ENCODE results near the gene ANGPTL1. TPM values are rescaled to one million over a fixed set of nuclear protein-coding genes. Genes with fewer than 3 reads are reported as not detected.

ANGPTL1 gene
- total RNA-seq, 4 donors from 2014 or later, result 48.4 to 79.3 (median 66.6) TPM

GRCh38 chr1:178916448-178917174 lies 45.7 kb upstream of the ANGPTL1 start:
- 83 to 87% methylated on average over 5 of the region's 5 CpGs for WGBS, 2 donors

GRCh38 chr1:178912597-178912996 lies 41.7 kb upstream of the ANGPTL1 start:
- intact Hi-C loops (cut with DNase I), result no loop called here
- no peak for TF ChIP-seq POLR2A (IDR thresholded peaks at IDR 0.05)
- TF ChIP-seq CTCF (IDR thresholded peaks at IDR 0.05), result no peak
- Histone ChIP-seq H3K36me3 (peaks cover 0 to 3% of the 10 kb centered on the region in 2 donors), H3K27ac (no peak overlapping the region), H3K27me3 (no peaks in the 10 kb centered on the region), H3K9me3 (no peaks in the 10 kb centered on the region), H3K4me1 (no peaks in the 10 kb centered on the region), H3K4me3 (replicated peaks in 1 of 3) (no peak overlapping the region)
- no peak for DNase-seq
- WGBS, 2 donors, result 97 to 100% methylated on average over 2 of the region's 2 CpGs

More at GRCh38 chr1:178916448-178917174, 45.7 kb upstream of the ANGPTL1 start:
- Histone ChIP-seq H3K36me3 (peaks cover 0 to 3% of the 10 kb centered on the region in 2 donors), H3K27ac (no peak overlapping the region), H3K9me3 (no peaks in the 10 kb centered on the region), H3K4me1 (peaks cover 6 to 12% of the 10 kb centered on the region in 2 donors), H3K27me3 (no peaks in the 10 kb centered on the region), H3K4me3 (replicated peaks in 1 of 3) (no peak overlapping the region)
- intact Hi-C loops (cut with DNase I), result no loop called here
- TF ChIP-seq CTCF (IDR thresholded peaks at IDR 0.05) (no peak), POLR2A (IDR thresholded peaks at IDR 0.05) (no peak)
- no peak for DNase-seq

- Histone ChIP-seq H3K4me3 (replicated peaks in 1 of 3) (no peak overlapping the region), H3K9me3 (no peaks in the 10 kb centered on the region), H3K27me3 (no peaks in the 10 kb centered on the region), H3K4me1 (no peaks in the 10 kb centered on the region), H3K36me3 (no peaks in the 10 kb centered on the region), H3K27ac (no peak overlapping the region)
- DNase-seq, result no peak
- 85 to 96% methylated on average over 1 of the region's 1 CpG for WGBS, 2 donors
- TF ChIP-seq POLR2A (IDR thresholded peaks at IDR 0.05) (no peak), CTCF (IDR thresholded peaks at IDR 0.05) (no peak)
- intact Hi-C loops (cut with DNase I), result no loop called here
These were observed 39.1 kb upstream of the ANGPTL1 start for GRCh38 chr1:178910023-178910422.

- TF ChIP-seq POLR2A (IDR thresholded peaks at IDR 0.05), result no peak
- no peak for TF ChIP-seq CTCF (IDR thresholded peaks at IDR 0.05)
- H3K9me3 ChIP-seq, result no peaks in the 10 kb centered on the region
- no peak overlapping the region for H3K27ac ChIP-seq
- no peaks in the 10 kb centered on the region for H3K36me3 ChIP-seq
- no peak overlapping the region for H3K4me3 ChIP-seq (replicated peaks in 1 of 3)
- WGBS, 2 donors, result 63 to 78% methylated on average over 1 of the region's 1 CpG
- no peak for DNase-seq
- intact Hi-C loops (cut with DNase I), result no loop called here
- H3K27me3 ChIP-seq, result no peaks in the 10 kb centered on the region
- no peaks in the 10 kb centered on the region for H3K4me1 ChIP-seq
These were observed 37.5 kb upstream of the ANGPTL1 start for GRCh38 chr1:178908358-178908757.

GRCh38 chr1:178901482-178902125 lies 30.7 kb upstream of the ANGPTL1 start:
- Histone ChIP-seq H3K27ac (no peak overlapping the region), H3K9me3 (no peaks in the 10 kb centered on the region), H3K4me3 (replicated peaks in 1 of 3) (no peak overlapping the region), H3K27me3 (no peaks in the 10 kb centered on the region), H3K36me3 (no peaks in the 10 kb centered on the region), H3K4me1 (no peaks in the 10 kb centered on the region)
- intact Hi-C loops (cut with DNase I), result no loop called here
- DNase-seq, result no peak
- 49 to 100% methylated on average over 1 of the region's 1 CpG for WGBS, 2 donors
- no peak for TF ChIP-seq CTCF (IDR thresholded peaks at IDR 0.05)
- no peak for TF ChIP-seq POLR2A (IDR thresholded peaks at IDR 0.05)

Data from thyroid gland (tissue), 4 donors.